Measurements from ENCODE around the gene ZNF319.

DNA sequence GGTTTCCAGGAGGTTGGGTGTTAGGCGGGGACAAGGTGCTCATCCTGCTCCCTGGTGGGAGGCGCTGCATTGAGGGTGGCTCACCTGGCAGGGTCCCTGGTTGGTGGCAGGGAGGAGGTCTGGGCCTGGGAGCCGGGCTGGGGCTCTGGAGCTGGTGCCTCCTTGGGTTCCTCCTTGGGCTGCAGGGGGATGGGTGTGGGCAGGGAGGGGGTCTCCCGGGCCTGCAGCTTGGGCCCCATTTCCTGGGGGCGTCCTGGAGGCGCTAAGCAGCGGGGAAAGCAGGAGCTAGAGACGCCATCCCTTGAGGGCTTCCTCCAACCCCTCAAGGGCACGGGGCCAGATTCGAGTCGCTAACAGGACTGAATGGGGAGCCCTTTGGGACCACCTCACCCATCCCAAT lies 40.7 kb downstream of the ZNF319 start:
- TF ChIP-seq YY1 (IDR thresholded peaks at IDR 0.05; ENCODE audit: low read depth, low read length) (no peak), CTCF (IDR thresholded peaks at IDR 0.05; ENCODE audit: control extremely low read depth in 1 of 3, insufficient read depth in 1 of 3, low read depth in 1 of 3, low read length in 3 of 3) (no peak), NANOG (IDR thresholded peaks at IDR 0.05; ENCODE audit: insufficient read depth, low read depth, low read length, poor library complexity, severe bottlenecking) (no peak), RNF2 (IDR thresholded peaks at IDR 0.05; ENCODE audit: borderline replicate concordance, low read depth, low read length, missing control alignments, poor library complexity, severe bottlenecking) (no peak), EP300 (IDR thresholded peaks at IDR 0.05; ENCODE audit: borderline replicate concordance in 1 of 2, low read depth in 2 of 2, low read length in 2 of 2) (no peak), SIX5 (IDR thresholded peaks at IDR 0.05; ENCODE audit: low read depth, low read length) (no peak), CHD2 (IDR thresholded peaks at IDR 0.05; ENCODE audit: low read length) (no peak), SIRT6 (IDR thresholded peaks at IDR 0.05; ENCODE audit: low read length) (no peak), SUZ12 (IDR thresholded peaks at IDR 0.05; ENCODE audit: low read length) (no peak), POLR2A (IDR thresholded peaks at IDR 0.05; ENCODE audit: control extremely low read depth in 1 of 2, low read depth in 2 of 2, low read length in 2 of 2) (no peak), TBP (IDR thresholded peaks at IDR 0.05; ENCODE audit: low read depth, low read length) (no peak), HDAC6 (IDR thresholded peaks at IDR 0.05; ENCODE audit: low read depth, low read length) (no peak)
- TF ChIP-seq, protein P1, sequence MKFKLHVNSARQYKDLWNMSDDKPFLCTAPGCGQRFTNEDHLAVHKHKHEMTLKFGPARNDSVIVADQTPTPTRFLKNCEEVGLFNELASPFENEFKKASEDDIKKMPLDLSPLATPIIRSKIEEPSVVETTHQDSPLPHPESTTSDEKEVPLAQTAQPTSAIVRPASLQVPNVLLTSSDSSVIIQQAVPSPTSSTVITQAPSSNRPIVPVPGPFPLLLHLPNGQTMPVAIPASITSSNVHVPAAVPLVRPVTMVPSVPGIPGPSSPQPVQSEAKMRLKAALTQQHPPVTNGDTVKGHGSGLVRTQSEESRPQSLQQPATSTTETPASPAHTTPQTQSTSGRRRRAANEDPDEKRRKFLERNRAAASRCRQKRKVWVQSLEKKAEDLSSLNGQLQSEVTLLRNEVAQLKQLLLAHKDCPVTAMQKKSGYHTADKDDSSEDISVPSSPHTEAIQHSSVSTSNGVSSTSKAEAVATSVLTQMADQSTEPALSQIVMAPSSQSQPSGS (IDR thresholded peaks at IDR 0.05; ENCODE audit: low read length), result no peak
- TF ChIP-seq, protein P2, sequence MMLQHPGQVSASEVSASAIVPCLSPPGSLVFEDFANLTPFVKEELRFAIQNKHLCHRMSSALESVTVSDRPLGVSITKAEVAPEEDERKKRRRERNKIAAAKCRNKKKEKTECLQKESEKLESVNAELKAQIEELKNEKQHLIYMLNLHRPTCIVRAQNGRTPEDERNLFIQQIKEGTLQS (IDR thresholded peaks at IDR 0.05; ENCODE audit: insufficient read depth, low read depth, low read length), result no peak
